NAMALWA (cell line): ENCODE results near the gene GPR153.

Source experiments
- DNase-seq: peaks from one replicate; pipeline ENCODE4 v3.0.0-alpha.2; 2015; ENCODE audit warnings: low spot score

The GPR153 gene

GRCh38 chr1:6248161-6248776 is 12.6 kb downstream of the GPR153 start:
- DNase-seq: no peak

DNA sequence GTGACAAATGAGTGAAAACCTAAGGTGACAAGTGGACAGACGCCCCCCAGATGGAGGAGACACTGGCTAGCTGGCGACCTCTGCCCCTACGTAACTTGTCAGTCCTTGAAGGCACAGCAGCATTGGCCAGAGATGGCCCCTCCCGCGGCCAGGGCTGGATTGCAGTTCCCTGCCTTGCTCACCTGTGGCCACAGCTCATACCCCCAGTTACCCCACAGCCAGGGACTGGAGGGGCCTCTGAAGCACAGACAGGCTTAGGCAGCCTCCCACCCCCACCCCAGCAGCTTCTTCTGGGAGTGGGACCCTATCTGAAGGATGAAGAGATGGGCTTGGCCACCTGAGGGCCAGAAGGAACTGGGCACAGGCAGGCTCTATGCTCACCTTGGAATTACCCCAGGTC is 13.2 kb downstream of the GPR153 start:
- no peak for DNase-seq

- DNase-seq: peak; percentile 90
Measured at GRCh38 chr1:6246497-6247467, 14.1 kb downstream of the GPR153 start.

DNA sequence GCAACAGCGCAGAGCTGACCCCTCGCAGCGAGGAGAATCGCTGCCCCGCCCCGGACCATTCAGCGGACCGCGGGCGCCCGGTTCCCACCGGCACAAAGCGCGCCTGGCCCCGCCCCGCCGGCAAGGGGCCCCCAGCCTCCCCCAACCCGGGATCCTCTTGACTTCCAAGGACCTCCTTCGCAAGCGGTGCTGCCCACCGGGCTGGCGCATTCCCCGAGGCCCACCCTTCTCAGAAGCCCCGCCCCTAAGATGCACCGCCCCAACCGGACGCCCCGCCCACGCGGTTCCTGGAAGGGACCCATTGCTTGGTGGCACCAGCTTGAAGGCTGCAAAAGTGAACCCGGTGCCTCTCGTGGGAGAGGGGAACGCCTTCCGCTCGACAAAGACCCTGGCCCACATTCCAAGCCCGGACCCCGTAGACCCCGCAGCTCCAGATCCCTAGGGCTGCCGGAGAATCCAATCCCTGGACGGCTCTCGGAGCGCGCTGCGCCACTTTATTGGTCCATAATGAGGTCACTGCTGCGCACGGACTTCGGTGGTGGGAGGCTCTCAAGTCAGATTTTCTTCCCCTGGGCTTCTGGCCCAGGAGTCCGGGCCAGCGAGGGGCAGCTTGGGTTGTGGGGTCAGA is 14.9 kb downstream of the GPR153 start:
- peak; percentile 59 for DNase-seq

GRCh38 chr1:6245086-6245868 is 15.6 kb downstream of the GPR153 start:
- DNase-seq: peak; percentile 87

DNA sequence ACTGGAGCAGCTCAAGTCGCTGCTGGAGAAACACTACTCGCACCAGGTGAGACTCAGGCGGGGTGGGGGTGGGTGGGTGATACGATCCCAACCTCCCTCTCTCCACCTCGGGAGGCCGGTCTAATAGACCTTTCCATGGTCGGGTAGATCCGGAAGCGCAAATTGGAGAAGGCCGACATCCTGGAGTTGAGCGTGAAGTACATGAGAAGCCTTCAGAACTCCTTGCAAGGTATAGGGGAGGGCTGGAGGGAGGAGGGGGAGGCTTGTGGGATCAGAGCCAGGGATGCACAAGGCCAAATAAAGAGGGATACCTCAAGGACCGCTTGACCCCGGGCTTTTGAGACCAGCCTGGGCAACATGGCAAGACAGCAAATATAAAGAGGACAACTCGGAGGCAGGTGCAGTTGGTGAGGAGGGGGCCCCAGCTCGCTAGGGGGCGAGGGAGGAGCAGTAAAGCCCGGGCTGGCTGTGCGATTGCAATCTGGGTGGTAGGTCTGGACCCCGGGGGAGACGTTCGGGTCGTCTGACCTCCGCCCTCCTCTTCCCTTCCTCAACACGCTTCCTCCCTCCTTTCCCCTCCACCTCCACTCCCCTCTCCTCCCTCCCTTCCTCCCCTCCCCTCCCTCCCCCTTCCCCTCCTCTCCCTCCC is 16.4 kb downstream of the GPR153 start:
- DNase-seq: no peak

DNA sequence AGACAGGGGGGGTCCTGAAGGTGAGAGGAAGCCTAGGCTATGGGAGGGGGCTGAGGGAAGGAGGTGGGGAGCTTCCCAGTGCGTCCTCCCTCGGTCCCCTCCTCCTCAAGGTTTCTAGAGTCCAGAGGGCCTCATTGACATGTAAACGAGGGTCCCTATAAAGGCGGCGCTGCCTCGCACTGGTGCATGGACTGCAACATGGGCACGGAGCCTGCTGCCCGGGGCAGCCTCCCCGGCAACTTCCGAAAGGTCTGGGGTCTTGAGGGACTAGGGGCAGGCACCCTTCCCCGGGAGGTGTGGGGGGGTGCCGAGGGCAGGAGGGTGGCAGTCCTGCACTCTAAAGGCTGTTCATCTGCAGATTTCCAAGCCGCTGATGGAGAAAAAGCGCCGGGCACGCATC is 16.9 kb downstream of the GPR153 start, which contains the start of gene HES3:
HES3 (plus strand) TSS at position 187 of the 400 bp plus-strand sequence; CDS start at position 374, 187 bp downstream.
- DNase-seq: no peak

GRCh38 chr1:6243053-6243834 is 17.7 kb downstream of the GPR153 start:
- DNase-seq: no peak

- DNase-seq: no peak
Measured at GRCh38 chr1:6241887-6242740, 18.8 kb downstream of the GPR153 start.

DNA sequence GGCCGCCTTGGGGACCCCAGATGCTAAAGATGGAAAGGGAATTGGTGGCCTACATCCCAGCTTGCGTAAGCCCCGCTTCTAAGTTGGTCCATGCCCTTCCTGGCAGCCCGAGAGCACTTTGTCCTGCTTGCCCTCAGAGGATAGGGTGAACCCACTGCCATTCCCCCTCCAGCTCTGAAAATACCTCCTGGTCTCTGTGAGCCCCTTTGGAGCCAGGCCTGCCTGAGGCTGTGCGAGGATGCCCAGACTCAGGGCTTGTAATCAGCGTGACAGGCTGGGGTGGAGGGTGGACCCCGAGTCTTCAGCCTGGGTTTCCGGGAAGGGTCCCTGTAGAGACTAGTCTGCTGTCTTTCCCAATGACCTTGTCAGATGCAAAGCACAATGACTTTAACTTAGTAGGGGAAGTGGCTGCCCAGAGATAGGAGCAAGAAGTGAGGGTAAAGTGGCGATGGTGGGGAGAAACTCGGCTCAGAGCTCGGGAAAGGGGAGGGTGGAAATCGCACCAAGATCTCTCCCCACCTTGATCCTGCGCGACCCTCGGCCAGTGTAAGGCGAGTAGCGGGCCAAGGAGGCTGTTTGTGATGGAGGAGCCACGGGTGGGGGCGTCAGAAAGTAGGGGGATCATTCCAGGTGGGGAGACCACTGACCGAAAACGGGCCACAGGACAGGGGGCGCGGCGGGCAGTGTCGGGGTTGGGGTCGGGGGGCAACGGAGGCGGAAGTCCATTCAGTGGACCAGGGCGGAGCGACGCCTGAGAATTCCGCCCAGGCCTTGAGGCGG is 19.6 kb downstream of the GPR153 start:
- no peak for DNase-seq

DNA sequence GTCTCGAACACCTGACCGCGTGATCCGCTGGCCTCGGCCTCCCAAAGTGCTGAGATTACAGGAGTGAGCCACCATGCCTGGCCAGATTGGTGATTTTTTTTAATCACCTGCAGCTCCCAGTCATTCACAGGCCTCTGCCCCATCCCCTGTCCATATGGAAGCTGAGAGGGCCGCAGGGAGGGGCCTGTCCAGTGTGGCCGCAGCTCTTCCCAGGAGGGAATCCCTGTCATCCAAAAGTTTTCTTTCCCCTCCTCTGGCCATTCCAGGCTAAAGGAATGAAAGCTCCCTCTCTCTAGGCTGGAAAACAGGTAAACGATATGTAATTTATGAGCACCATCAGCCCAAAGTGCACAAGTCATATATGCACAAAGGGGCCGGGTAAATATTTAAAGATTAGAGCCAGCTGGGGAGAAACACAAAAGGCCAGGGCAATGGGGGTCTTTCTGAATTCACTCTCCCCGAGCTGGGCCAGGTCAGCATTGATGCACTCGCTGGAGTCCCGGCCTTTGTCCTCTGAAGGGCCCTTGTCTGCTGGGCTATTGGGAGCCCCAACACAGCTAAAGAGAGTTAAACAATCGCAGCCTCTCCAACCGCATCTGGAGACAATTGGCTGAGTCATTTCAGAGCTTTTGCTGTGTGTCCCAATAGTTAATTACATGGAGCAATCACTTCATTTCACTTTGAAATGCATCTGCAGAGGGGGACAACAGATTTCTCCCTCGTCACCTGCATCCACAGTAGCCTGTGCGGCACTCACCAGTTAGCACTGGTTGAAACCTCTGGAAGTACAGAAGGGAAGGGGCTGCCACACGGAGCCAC is 20.7 kb downstream of the GPR153 start:
- DNase-seq: no peak

- DNase-seq: no peak
Measured at GRCh38 chr1:6239213-6239752, 21.6 kb downstream of the GPR153 start.

DNA sequence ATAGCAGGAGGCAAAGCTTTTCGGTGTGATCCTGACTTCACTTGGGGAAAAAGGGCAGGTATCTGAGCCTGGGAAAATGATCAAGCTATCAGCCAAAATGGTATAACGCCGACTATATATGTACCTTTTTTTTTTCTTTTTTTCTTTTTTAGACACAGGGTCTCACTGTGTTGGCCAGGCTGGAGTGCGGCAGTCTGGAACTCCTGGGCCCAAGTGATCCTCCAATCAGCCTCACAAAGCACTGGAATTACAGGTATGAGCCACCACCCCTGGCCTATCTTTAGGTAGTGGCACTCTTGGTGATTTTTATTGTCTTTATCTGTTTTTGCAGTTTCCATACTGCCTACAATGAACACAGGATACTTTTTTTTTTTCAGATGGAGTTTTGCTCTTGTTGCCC is 23.8 kb downstream of the GPR153 start:
- DNase-seq: no peak

DNA sequence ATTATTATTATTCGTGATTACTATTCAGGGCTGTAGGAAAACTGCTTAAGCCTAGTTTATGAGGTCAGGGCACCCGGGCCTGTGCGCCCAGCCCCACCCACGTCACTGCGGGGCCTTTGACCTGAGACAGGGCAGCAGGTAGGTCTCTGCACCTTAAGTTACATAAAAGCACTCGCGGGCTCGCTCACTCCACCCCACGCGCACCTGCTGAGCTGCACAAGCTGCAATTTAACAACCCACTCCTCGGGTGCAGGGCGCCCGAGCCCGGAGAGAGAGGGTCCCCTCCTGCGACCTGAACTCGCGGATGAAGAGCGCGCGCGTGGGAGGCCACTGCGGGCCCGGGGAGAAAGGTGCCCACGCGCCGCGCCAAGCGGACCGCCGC is 25.6 kb downstream of the GPR153 start:
- DNase-seq: no peak

DNA sequence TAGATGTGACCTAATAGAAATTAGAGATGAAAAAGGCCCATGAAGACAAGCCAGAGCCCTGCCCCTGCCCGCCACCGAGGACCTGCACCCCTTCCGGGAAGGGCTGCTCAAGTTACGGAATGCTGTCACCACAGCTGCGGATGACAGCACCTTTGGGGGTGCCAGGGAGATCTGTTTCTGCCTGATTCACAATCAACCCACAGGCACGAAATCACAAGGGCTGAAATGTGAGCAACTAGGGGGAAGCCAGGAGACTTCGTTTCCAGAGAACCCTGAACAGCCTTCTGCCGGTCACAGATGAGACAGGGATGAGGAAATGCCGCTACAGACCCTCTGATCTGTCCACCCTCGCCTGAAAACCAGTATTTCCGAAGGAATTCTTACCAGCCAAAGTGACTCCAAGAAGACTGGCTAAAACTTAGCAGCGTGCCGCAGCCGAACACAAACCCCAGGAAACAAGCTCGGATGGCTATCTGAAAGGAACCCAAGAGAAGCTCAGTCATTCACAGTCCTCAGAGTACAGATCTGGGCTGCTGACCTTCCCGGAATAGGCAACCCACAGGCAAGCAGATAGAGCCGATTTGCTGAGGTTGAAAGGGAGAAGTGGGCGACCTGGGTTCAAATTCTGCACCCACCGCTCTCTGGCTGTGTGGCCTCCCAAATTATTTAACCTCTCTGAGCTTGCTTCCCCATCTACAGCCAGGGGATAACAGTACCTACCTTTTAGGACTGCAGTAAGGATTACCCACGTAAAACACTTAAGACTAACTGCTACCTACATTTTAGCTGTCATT is 26.2 kb downstream of the GPR153 start:
- no peak for DNase-seq

DNA sequence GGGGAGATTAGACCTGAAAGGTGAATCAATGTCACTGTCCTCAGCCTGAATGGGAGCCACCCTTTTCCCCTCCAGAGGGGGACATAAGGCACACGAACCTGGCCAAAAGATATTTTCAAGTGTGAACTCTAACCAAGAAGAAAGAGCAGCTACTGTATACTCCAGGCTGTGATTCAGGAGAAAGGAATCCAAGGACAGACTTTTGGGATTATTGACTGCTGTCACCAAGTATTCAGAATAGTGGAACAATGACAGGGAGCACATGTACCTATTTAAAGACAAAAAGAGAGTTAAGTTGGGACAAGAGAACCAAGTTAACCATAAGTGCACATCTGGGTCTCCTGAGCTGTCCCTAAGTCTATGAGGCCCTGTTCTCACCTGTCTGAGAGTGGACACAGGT is 27.5 kb downstream of the GPR153 start:
- DNase-seq: no peak

- no peak for DNase-seq
Measured at GRCh38 chr1:6225651-6226050, 35.2 kb downstream of the GPR153 start.
